ENCODE results near the gene STAT4.

STAT4 gene

GRCh38 chr2:191041418-191042161 lies 109.2 kb downstream of the STAT4 start:
- no peak for DNase-seq (ENCODE audit: low read depth)

GRCh38 chr2:191039616-191040015 lies 111.2 kb downstream of the STAT4 start:
- no peak for DNase-seq (ENCODE audit: low read depth)

GRCh38 chr2:191038741-191039140 lies 112.1 kb downstream of the STAT4 start:
- DNase-seq (ENCODE audit: low read depth), result no peak

- DNase-seq (ENCODE audit: low read depth), result peak; percentile 94
Observed at GRCh38 chr2:191038241-191038725, 112.5 kb downstream of the STAT4 start.

GRCh38 chr2:191037351-191037750 lies 113.4 kb downstream of the STAT4 start:
- DNase-seq (ENCODE audit: low read depth), result no peak

GRCh38 chr2:191036363-191036762 lies 114.4 kb downstream of the STAT4 start:
- no peak for DNase-seq (ENCODE audit: low read depth)

- DNase-seq (ENCODE audit: low read depth), result no peak
Observed at GRCh38 chr2:191032588-191033429, 118.0 kb downstream of the STAT4 start.

GRCh38 chr2:191031256-191031655 lies 119.5 kb downstream of the STAT4 start:
- no peak for DNase-seq (ENCODE audit: low read depth)

- no peak for DNase-seq (ENCODE audit: low read depth)
Observed at GRCh38 chr2:191030521-191031154, 120.2 kb downstream of the STAT4 start.

GRCh38 chr2:191029280-191029950 lies 121.4 kb downstream of the STAT4 start:
- DNase-seq (ENCODE audit: low read depth), result no peak

GRCh38 chr2:191026377-191026776 lies 124.4 kb downstream of the STAT4 start:
- DNase-seq (ENCODE audit: low read depth), result no peak

GRCh38 chr2:191025135-191025534 lies 125.7 kb downstream of the STAT4 start:
- no peak for DNase-seq (ENCODE audit: low read depth)

GRCh38 chr2:191023235-191023679 lies 127.5 kb downstream of the STAT4 start:
- no peak for DNase-seq (ENCODE audit: low read depth)

- DNase-seq (ENCODE audit: low read depth), result peak; percentile 78
Observed at GRCh38 chr2:191020742-191021381, 129.9 kb downstream of the STAT4 start.

GRCh38 chr2:191020221-191020741 lies 130.5 kb downstream of the STAT4 start:
- DNase-seq (ENCODE audit: low read depth), result peak; percentile 77

- no peak for DNase-seq (ENCODE audit: low read depth)
Observed at GRCh38 chr2:191019376-191019775, 131.4 kb downstream of the STAT4 start.

- DNase-seq (ENCODE audit: low read depth), result no peak
Observed at GRCh38 chr2:191018643-191019119, 132.1 kb downstream of the STAT4 start.

- DNase-seq (ENCODE audit: low read depth), result no peak
Observed at GRCh38 chr2:191018048-191018447, 132.7 kb downstream of the STAT4 start.

- DNase-seq (ENCODE audit: low read depth), result no peak
Observed at GRCh38 chr2:191015831-191016230, 135.0 kb downstream of the STAT4 start.

- DNase-seq (ENCODE audit: low read depth), result no peak
Observed at GRCh38 chr2:191015239-191015638, 135.6 kb downstream of the STAT4 start.

- no peak for DNase-seq (ENCODE audit: low read depth)
Observed at GRCh38 chr2:191014653-191015020, 136.2 kb downstream of the STAT4 start.

Measured in GM04503 (cell line).